Astrocyte of the spinal cord (primary cell): ENCODE results near the gene RHBDL3.
"Not testable (repeated sequence)": the region's sequence is repeated elsewhere in the genome, so short reads cannot be mapped to it uniquely, and the experiment has no call there.

Experiments used
- DNase-seq: peaks from one replicate; pipeline ENCODE4 v3.0.0; 2011; ENCODE audit warnings: low read depth, low spot score
- H3K4me3 ChIP-seq: 2 replicates; pipeline ENCODE4 v1.5.1; 2011; ENCODE audit warnings: low read depth, mild to moderate bottlenecking, low read length, moderate library complexity
- in situ Hi-C: cut with HindIII; loops from 2 replicates; pipeline ENCODE4 v1.10.0; 2017; ENCODE audit warnings: low sequenced_read_pairs
- TF ChIP-seq, protein P1 (sequence below): IDR thresholded peaks from 2 replicates; pipeline ENCODE4 v1.5.1; 2012; ENCODE audit warnings: low read depth, mild to moderate bottlenecking, low read length, inconsistent platforms

The RHBDL3 gene

DNA sequence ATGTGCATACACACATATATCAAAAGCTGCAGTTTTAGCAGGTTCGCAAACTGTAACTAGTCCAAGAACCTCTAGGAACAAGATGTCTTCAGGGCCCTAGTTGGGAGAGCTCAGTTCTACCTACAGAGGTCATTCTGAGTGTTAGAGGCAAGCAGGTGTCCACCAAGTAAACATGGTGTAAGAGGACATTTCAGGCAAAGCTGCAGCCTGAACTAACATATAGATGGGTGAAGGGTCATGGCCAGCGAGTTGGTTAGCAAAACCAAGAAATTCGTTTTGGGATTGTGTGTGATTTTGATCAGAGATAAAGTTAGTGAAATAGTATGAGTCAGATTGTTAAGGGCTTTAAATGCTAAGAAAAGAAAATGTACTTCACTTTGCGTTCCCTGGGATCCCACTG lies 51.7 kb downstream of the RHBDL3 start:
- H3K4me3 ChIP-seq: no peak overlapping the region
- TF ChIP-seq, protein P1, sequence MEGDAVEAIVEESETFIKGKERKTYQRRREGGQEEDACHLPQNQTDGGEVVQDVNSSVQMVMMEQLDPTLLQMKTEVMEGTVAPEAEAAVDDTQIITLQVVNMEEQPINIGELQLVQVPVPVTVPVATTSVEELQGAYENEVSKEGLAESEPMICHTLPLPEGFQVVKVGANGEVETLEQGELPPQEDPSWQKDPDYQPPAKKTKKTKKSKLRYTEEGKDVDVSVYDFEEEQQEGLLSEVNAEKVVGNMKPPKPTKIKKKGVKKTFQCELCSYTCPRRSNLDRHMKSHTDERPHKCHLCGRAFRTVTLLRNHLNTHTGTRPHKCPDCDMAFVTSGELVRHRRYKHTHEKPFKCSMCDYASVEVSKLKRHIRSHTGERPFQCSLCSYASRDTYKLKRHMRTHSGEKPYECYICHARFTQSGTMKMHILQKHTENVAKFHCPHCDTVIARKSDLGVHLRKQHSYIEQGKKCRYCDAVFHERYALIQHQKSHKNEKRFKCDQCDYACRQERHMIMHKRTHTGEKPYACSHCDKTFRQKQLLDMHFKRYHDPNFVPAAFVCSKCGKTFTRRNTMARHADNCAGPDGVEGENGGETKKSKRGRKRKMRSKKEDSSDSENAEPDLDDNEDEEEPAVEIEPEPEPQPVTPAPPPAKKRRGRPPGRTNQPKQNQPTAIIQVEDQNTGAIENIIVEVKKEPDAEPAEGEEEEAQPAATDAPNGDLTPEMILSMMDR: no peak
- no peak for DNase-seq
- in situ Hi-C loops: no loop called here

DNA sequence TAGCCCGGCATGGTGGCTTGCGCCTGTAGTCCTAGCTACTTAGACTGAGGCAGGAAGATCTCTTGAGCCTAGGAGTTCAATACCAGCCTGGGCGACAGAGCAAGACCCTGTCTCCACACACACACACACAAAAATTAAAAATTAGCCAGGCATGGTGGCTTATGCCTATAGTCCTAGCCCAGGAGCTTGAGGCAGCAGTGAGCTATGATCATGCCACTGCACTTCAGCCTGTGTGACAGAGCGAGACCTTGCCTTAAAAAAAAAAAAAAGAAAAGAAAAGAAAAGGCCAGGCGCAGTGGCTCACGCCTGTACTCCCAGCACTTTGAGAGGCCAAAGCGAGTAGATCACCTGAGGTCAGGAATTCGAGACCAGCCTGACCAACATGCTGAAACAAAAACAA lies 52.4 kb downstream of the RHBDL3 start:
- in situ Hi-C loops: no loop called here
- no peak for DNase-seq
- TF ChIP-seq, protein P1: no peak
- H3K4me3 ChIP-seq: no peak overlapping the region

DNA sequence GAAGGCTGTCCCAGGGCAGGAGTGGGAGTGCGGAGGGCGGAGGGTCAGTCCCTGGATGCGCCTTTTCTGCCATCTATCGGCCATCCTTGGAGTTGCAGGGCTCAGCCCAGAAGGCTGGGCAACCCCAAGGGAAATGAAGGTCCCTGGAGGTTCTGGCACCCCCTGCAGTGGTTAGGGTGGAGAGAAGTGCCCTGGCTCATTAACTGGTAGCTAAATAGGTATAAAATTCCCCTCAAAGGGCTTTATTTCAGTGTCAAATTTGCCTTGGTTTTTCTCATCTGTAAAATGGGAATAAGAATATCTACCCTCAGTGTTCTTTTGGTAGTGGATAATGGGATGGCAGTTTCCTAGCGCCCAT lies 53.9 kb downstream of the RHBDL3 start:
- peak; percentile 30 for DNase-seq
- no peak overlapping the region for H3K4me3 ChIP-seq
- TF ChIP-seq, protein P1: peak; percentile 99
- in situ Hi-C loops: no loop called here

DNA sequence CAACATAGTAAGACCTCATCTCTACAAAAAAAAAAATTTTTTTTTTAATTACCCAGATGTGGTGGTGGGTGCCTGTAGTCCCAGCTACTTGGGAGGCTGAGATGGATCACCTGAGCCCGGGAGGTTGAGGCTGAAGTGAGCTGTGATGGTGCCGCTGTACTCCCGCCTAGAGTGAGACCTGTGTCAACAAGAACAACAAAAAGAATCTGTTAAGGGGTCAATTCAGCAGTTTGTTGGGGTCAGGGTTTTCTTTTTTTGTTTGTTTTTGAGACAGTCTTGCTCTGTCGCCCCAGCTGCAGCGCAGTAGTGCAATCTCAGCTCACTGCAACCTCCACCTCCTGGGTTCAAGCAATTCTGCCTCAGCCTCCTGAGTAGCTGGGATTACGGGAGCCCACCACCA lies 54.4 kb downstream of the RHBDL3 start:
- in situ Hi-C loops, H3K4me3 ChIP-seq, DNase-seq: not testable (repeated sequence)

DNA sequence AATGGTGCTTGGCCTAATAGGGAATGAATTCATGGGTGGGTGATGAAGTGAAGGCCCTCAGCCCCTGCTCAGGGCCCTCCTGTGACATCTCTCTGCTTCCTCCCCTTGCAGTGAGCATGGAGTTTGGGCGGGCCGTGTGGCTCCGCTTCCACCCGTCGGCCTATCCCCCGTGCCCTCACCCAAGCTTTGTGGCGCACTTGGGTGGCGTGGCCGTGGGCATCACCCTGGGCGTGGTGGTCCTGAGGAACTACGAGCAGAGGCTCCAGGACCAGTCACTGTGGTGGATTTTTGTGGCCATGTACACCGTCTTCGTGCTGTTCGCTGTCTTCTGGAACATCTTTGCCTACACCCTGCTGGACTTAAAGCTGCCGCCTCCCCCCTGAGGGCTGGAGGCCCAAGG lies 55.2 kb downstream of the RHBDL3 start:
- in situ Hi-C loops: no loop called here
- H3K4me3 ChIP-seq: no peak overlapping the region

DNA sequence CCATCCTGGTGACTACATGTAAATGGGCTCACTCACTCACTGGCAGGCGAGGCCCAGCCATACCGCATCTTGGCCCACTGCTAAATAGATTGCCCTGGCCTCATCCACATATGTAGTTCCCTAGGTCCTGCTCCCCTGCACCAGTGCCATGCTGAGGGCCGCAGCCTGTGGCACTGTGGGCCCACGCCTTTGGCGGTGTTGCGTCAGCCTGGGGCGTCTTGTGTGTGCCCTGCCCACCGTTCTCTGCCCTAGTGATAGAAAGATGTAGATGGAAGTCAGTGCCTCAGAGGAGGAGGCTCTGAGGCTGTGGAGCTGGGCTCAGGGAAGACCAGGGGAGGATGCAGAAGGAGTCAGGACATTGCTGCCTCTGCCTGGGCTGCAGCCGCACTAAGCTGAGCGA lies 57.4 kb downstream of the RHBDL3 start:
- no peak for DNase-seq
- TF ChIP-seq, protein P1: no peak
- in situ Hi-C loops: no loop called here
- H3K4me3 ChIP-seq: no peak overlapping the region

More for the DNA sequence above, 55.2 kb downstream of the RHBDL3 start:
- DNase-seq: no peak
- TF ChIP-seq, protein P1: no peak

DNA sequence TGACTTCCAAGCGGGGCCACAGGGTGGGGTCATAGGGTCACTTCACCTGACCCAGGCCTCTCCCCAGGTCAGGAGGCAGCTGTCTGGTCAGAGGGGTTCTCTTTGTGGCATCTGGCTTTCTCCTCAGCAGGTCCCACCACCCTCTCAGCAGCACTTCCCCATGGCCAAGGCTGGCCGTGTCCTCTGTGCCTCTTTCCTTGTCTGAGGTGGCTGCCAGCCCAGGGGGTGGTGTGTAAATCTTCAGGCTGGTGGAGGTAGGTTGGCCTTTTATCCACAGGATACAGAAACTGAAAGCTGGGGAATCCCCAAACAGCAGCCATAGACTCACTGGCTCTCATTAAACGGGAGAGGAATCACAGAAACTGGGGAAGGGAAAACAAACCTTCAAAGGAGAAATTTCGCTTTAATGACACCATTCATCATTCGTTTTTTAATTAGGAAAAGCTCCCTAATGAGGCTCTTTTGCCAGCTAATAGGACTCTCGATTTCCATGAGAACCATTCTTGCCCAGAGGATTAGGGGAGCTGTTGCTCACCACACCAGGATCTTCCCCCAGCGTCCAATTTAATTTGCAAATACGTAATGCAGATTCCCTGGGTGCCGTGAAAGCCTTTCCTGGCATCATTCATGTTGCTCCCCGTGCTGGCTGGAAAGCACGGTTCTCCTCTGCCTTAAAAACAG lies 58.3 kb downstream of the RHBDL3 start:
- no peak overlapping the region for H3K4me3 ChIP-seq
- TF ChIP-seq, protein P1: no peak
- in situ Hi-C loops: no loop called here
- no peak for DNase-seq
